Naive B cell (primary cell): ENCODE data around the gene F13B. TPM values are rescaled to one million over a fixed set of nuclear protein-coding genes. Genes with fewer than 3 reads are reported as not detected.

Experiments
- polyA plus RNA-seq, 6 donors: library from polyadenylated mRNA; unstranded; fragments of 300-500 nt; fragmentation: Illumina TruSeq; gene quantifications; one replicate each; pipeline ENCODE4 v1.2.3, GENCODE V29; 2021; ENCODE audit warnings: low read depth in 6 of 6

The F13B gene
- polyA plus RNA-seq, 6 donors from 2014 or later: not detected

Other genes with a start within 250 kb of the F13B start
- not detected for gene CFHR1, start 247.5 kb downstream of the F13B start, polyA plus RNA-seq
- not detected for gene CFHR4, start 179.2 kb downstream of the F13B start, polyA plus RNA-seq
- gene CFHR2, start 123.5 kb downstream of the F13B start, polyA plus RNA-seq: not detected
- not detected for gene CFHR5, start 89.7 kb downstream of the F13B start, polyA plus RNA-seq
- not detected for gene ASPM, start 79.4 kb upstream of the F13B start, polyA plus RNA-seq
- 1 to 10 TPM; 2.2 to 4.8 (median 4.1) TPM for gene ZBTB41, start 134.0 kb upstream of the F13B start, polyA plus RNA-seq
- 1 to 10 TPM in 1 of 6 donors, under 1 TPM in 3, not detected in 2; 0.09 to 1.4 (median 0.30) TPM for gene CRB1, start 201.0 kb upstream of the F13B start, polyA plus RNA-seq